SU-DHL-6 (cell line): ENCODE results near the gene FPGT.

Experiments
- H2AFZ ChIP-seq: fragments of 200-600 bp; sonication (generic); 2 replicates; pipeline ENCODE4 v1.6.1; 2014; ENCODE audit warnings: low read depth, mild to moderate bottlenecking, moderate library complexity, mixed read lengths, antibody characterized with exemption, low read length; ENCODE audit not compliant: severe bottlenecking
- H3F3A ChIP-seq: fragments of 200-600 bp; shearing (Covaris generic); 2 replicates; pipeline ENCODE4 v1.6.0; 2016; ENCODE audit warnings: antibody characterized with exemption, mild to moderate bottlenecking; ENCODE audit not compliant: insufficient read depth
- H3K27ac ChIP-seq: fragments of 200-600 bp; sonication (generic); 2 replicates; pipeline ENCODE4 v1.5.1; 2016; ENCODE audit warnings: low read depth, mild to moderate bottlenecking, low read length, moderate library complexity, mixed read lengths
- H3K27me3 ChIP-seq: fragments of 200-600 bp; sonication (generic), shearing (Covaris generic); 2 replicates; pipeline ENCODE4 v1.6.0; 2014; ENCODE audit warnings: mild to moderate bottlenecking, low read length
- H3K36me3 ChIP-seq: fragments of 200-600 bp; sonication (generic); 2 replicates; pipeline ENCODE4 v1.6.1; 2014; ENCODE audit warnings: mild to moderate bottlenecking, low read length, mixed read lengths
- H3K4me2 ChIP-seq: fragments of 300-600, 200-600 bp; shearing (Covaris generic), sonication (generic); 2 replicates; pipeline ENCODE4 v1.6.0; 2014; ENCODE audit warnings: low read length, low read depth, mild to moderate bottlenecking; ENCODE audit not compliant: poor library complexity, severe bottlenecking
- H3K4me3 ChIP-seq: fragments of 200-600 bp; sonication (generic); 2 replicates; pipeline ENCODE4 v1.5.1; 2014; ENCODE audit warnings: antibody characterized with exemption, low read length, mild to moderate bottlenecking, mixed read lengths; ENCODE audit not compliant: insufficient read depth, poor library complexity, severe bottlenecking
- H3K79me2 ChIP-seq: fragments of 200-600 bp; sonication (generic); 2 replicates; pipeline ENCODE4 v1.6.1; 2014; ENCODE audit warnings: mild to moderate bottlenecking, low read length, moderate library complexity; ENCODE audit not compliant: insufficient read depth
- H3K9ac ChIP-seq: fragments of 200-600 bp; sonication (generic); 2 replicates; pipeline ENCODE4 v1.7.0; 2014; ENCODE audit warnings: mild to moderate bottlenecking, low read length
- H3K9me2 ChIP-seq: fragments of 200-600 bp; sonication (generic); replicated peaks from 2 replicates; pipeline ENCODE4 v1.6.1; 2014; ENCODE audit warnings: low read length; ENCODE audit not compliant: insufficient read depth
- H3K9me3 ChIP-seq: fragments of 200-600 bp; sonication (generic); 2 replicates; pipeline ENCODE4 v1.6.1; 2014; ENCODE audit warnings: low read length, mixed read lengths; ENCODE audit not compliant: insufficient read depth
- H4K20me1 ChIP-seq: fragments of 200-600 bp; sonication (generic); 2 replicates; pipeline ENCODE4 v1.6.1; 2014; ENCODE audit warnings: low read depth, mild to moderate bottlenecking, antibody characterized with exemption, low read length, moderate library complexity, mixed read lengths
- EZH2phosphoT487 ChIP-seq: fragments of 200-600 bp; sonication (generic), shearing (Covaris generic); conservative IDR thresholded peaks from 2 replicates; pipeline ENCODE4 v1.6.1; 2018; ENCODE audit warnings: mild to moderate bottlenecking, antibody characterized with exemption, low read length, moderate library complexity, mixed read lengths
- TF ChIP-seq, protein P1 (sequence below): fragments of 200-600 bp; sonication (generic); IDR thresholded peaks from one replicate; pipeline ENCODE4 v1.5.1; 2017; ENCODE audit warnings: antibody characterized with exemption, mild to moderate bottlenecking, low read length, moderate library complexity; ENCODE audit not compliant: insufficient read depth, poor library complexity, severe bottlenecking

Gene FPGT

GRCh38 chr1:74236440-74236839 is 38.4 kb downstream of the FPGT start:
- Histone ChIP-seq H3K9me2 (no peaks in the 10 kb centered on the region), H3K27ac (no peak overlapping the region), H3K9ac (no peak overlapping the region), H3K27me3 (no peaks in the 10 kb centered on the region), H3K4me2 (no peak overlapping the region), H3K36me3 (no peaks in the 10 kb centered on the region), H3K9me3 (no peaks in the 10 kb centered on the region), H3K79me2 (no peaks in the 10 kb centered on the region), H3K4me3 (no peak overlapping the region), H4K20me1 (no peaks in the 10 kb centered on the region), H2AFZ (no peak overlapping the region), H3F3A (no peaks in the 10 kb centered on the region)
- TF ChIP-seq, protein P1, sequence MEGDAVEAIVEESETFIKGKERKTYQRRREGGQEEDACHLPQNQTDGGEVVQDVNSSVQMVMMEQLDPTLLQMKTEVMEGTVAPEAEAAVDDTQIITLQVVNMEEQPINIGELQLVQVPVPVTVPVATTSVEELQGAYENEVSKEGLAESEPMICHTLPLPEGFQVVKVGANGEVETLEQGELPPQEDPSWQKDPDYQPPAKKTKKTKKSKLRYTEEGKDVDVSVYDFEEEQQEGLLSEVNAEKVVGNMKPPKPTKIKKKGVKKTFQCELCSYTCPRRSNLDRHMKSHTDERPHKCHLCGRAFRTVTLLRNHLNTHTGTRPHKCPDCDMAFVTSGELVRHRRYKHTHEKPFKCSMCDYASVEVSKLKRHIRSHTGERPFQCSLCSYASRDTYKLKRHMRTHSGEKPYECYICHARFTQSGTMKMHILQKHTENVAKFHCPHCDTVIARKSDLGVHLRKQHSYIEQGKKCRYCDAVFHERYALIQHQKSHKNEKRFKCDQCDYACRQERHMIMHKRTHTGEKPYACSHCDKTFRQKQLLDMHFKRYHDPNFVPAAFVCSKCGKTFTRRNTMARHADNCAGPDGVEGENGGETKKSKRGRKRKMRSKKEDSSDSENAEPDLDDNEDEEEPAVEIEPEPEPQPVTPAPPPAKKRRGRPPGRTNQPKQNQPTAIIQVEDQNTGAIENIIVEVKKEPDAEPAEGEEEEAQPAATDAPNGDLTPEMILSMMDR: no peak
- no peak for TF ChIP-seq EZH2phosphoT487

DNA sequence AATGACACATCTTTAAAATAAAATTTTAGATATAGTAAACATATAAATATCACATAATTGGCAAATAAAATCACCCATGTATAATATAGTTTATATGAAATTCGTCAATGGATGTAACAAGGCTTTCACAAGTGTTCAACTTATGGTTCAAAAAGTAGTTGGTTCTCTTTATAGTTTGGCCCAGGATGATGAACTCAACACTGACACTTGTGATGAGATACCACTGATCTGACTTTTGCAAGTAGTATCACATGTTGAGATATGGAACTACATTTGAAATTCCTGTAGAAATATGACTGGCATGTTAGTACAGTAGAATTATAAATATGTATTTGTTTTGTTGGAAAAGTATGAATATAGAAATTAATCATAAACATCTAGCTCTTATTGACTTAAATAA is 39.0 kb downstream of the FPGT start:
- TF ChIP-seq EZH2phosphoT487: no peak
- TF ChIP-seq, protein P1: no peak
- H3F3A ChIP-seq: no peaks in the 10 kb centered on the region
- no peaks in the 10 kb centered on the region for H3K36me3 ChIP-seq
- H3K27me3 ChIP-seq: no peaks in the 10 kb centered on the region
- H3K4me3 ChIP-seq: no peak overlapping the region
- no peaks in the 10 kb centered on the region for H3K79me2 ChIP-seq
- H3K27ac ChIP-seq: no peak overlapping the region
- no peaks in the 10 kb centered on the region for H3K9me2 ChIP-seq
- no peak overlapping the region for H3K4me2 ChIP-seq
- no peak overlapping the region for H2AFZ ChIP-seq
- no peaks in the 10 kb centered on the region for H4K20me1 ChIP-seq
- H3K9ac ChIP-seq: no peak overlapping the region
- H3K9me3 ChIP-seq: no peaks in the 10 kb centered on the region

- TF ChIP-seq, protein P1: no peak
- no peak for TF ChIP-seq EZH2phosphoT487
- Histone ChIP-seq H4K20me1 (no peaks in the 10 kb centered on the region), H3K36me3 (no peaks in the 10 kb centered on the region), H3F3A (no peaks in the 10 kb centered on the region), H3K9me3 (no peaks in the 10 kb centered on the region), H3K9me2 (no peaks in the 10 kb centered on the region), H3K79me2 (no peaks in the 10 kb centered on the region), H2AFZ (no peak overlapping the region), H3K27me3 (no peaks in the 10 kb centered on the region), H3K9ac (no peak overlapping the region), H3K4me2 (no peak overlapping the region), H3K27ac (no peak overlapping the region), H3K4me3 (no peak overlapping the region)
Observed at GRCh38 chr1:74237787-74238186, 39.7 kb downstream of the FPGT start.
